Activated effector memory CD4-positive, alpha-beta T cell treated with anti-CD3 and anti-CD28 coated beads, Interleukin-2, amount 50 U/mL, for 16 hours (primary cell): ENCODE data around the gene FANCE.
A peak's percentile ranks its signal among the peaks of the same experiment; 100 is the strongest.

Source experiments
- DNase-seq: peaks from one replicate; pipeline ENCODE4 v3.0.0-alpha.2; 2020

Gene FANCE

GRCh38 chr6:35468980-35469750 lies 17.0 kb downstream of the FANCE start:
- no peak for DNase-seq

GRCh38 chr6:35469751-35470662 lies 17.9 kb downstream of the FANCE start:
- peak; percentile 70 for DNase-seq

GRCh38 chr6:35470663-35471120 lies 18.6 kb downstream of the FANCE start:
- no peak for DNase-seq

GRCh38 chr6:35471836-35472345 lies 19.8 kb downstream of the FANCE start:
- DNase-seq, result no peak

- no peak for DNase-seq
Measured at GRCh38 chr6:35473075-35473849, 21.1 kb downstream of the FANCE start.

- no peak for DNase-seq
Measured at GRCh38 chr6:35473850-35474130, 21.7 kb downstream of the FANCE start.

- DNase-seq, result no peak
Measured at GRCh38 chr6:35474131-35474941, 22.2 kb downstream of the FANCE start.

DNA sequence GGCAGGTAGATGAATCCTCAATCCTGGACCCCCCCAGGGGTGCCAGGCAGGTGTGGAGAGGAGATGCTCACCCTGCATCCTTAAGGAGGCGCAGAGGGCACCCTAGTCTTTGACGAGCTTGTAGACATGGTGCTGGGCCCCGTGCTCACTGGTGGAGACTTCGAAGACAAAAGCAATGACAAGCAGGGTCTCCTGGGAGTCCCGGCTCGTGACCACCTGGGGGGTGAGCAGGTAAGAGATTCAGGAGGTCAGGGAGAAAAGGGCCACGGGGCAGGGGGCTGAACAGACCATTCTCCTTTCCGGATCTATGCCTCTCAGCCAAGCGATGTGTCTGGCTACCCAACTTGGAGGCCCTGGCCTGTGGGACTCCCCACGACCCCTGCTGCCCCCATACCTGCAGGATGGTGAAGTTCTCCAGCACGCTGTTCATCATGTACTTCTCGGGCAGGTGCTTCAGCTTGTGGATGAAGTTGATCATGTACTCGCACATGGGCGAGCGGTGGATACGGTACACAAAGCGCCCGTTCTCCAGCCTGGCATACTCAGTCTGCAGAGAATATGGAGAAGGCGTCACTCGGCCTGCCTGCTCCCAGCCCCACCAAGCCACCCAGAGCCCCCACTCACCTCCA lies 22.9 kb downstream of the FANCE start:
- no peak for DNase-seq

DNA sequence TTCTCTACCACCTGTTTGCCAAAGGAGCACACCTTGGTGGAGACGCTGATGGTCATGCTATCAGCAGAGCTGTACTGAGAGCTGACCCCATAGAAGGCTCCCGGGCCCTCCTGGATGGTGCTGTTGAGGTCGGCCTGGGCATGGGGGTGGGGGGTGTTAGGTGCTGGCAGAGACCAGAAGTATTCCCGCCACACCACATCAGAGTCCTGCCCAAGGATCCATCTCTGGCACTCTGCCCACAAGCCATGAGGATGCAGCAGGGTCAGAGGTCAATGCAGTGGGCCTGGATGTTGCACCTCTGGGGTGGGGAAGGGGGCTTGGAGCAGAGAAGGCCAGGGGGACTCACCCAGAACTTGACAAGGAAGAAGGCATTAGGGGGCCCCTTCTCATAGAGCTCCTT lies 23.4 kb downstream of the FANCE start:
- DNase-seq, result no peak

- DNase-seq, result no peak
Measured at GRCh38 chr6:35476004-35476403, 23.9 kb downstream of the FANCE start.

GRCh38 chr6:35477028-35477427 lies 24.9 kb downstream of the FANCE start:
- DNase-seq, result no peak

DNA sequence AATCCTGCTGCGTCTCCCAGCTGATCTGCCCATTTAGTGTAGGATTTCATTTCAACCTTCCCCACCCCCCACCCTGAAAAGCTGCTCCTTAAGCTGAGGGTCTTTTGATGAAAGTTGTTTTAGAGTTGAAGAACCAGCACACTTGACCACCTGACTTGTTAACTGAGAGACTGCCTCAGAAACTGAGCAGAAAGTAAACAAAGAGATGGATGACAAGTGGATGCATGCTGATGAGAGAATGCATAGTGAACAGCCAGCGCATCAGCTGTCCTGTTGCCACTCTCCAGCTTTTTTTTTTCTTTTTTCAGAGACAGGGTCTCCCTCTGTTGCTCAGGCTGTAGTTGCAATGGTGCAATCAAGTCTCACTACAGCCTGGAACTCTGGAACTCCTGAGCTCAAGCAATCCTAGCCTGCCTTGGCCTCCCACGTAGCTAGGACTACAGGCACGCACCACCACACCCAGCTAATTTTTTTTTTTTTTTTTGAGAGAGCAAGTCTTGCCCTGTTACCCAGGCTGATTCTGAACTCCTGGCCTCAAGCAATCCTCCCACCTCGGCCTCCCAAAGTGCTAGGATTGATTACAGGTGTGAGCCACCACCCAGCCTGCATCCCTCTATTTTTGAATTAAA lies 25.5 kb downstream of the FANCE start:
- no peak for DNase-seq

- no peak for DNase-seq
Measured at GRCh38 chr6:35478259-35478658, 26.1 kb downstream of the FANCE start.

DNA sequence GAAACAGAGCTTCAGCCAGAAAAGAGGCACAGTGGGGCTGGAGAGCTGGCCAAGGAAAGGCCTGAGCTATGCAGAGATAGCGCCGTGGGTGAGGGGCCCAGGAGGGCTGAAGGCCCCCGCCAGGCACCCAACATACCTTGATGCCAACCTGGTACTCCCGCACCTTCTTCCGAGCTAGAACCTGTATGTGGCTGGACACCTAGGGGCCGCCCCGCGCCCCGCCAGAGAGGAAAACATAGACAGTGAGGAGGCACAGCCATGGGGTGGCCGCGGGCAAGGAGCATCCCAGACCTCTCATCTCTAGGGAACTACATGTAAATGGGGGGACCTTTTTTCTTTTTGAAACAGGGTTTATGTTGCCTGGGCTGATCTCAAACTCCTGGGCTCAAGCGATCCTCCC lies 28.0 kb downstream of the FANCE start:
- no peak for DNase-seq

DNA sequence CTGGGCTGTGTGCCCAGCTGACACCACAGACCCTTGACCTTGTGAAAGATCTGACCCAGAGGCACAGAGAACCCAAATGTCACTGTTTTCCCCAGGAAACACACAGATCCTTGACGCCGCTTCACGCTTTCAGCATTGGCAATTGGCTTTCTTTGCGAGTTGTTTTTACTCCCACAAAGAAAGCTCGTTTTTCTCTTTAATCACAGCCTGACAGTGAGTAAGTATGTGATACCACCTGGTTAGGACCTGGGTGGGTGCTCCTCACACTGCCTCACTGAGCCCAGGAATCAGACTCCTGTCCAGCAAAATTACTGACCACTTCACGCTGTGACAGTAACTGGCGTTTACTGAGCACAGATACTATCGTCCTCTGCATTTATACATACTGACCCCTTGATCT lies 29.1 kb downstream of the FANCE start:
- DNase-seq, result no peak

GRCh38 chr6:35483062-35483461 lies 30.9 kb downstream of the FANCE start:
- DNase-seq, result no peak

GRCh38 chr6:35483490-35483889 lies 31.4 kb downstream of the FANCE start:
- no peak for DNase-seq

GRCh38 chr6:35483893-35484645 lies 31.9 kb downstream of the FANCE start:
- DNase-seq, result no peak

DNA sequence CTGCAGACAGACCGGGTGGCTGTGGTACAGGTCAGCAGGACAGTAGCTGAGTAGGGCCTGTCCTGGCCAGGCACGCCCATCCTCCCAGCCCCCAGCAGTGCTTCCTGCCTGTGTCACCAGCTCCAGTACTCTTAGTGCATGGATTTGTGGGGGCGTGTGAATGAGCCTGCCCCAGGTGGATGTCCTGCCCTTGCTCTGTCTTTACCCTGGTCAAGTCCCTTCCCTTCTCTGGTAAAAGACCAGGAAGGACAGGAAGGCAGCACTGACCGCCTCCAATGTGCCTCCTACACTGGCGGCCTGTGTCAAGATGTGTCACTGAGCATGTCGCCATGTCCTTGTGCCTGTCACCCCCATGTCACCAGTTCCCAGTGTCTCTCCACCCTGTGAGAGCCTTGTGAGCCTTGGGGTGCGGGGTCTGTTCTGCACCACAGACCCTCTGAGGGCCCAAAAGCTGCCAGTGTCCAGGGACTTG lies 32.8 kb downstream of the FANCE start:
- DNase-seq, result no peak

DNA sequence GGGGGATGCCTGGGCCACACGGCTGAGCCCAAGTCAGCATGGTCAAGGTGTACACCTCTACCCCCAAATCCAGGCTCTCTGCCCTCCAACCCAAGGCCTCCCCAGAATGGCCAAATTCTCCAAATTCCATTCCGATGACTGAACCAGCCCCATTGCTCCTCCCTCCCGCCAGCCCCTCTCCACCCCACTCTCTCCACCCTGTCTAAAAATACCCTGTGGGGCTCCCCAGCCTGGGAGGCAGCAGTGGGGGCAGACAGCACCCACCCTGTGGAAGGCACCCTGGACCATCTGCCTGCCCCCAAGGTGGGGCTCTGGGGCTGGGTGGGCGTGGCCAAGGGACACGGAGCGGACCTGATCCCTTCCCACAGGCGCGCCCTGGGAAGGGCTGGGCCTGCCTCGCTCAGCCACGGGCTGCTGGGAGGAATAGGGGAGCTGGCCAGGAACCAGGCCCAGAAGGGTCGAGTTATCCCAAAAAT lies 33.3 kb downstream of the FANCE start:
- no peak for DNase-seq
